OCI-LY3 (cell line): ENCODE data around the gene CLIP2.

Experiments
- CTCF ChIP-seq: fragments of 200-600, 300-600 bp; sonication (generic); IDR thresholded peaks from 2 replicates; pipeline ENCODE4 v1.5.1; 2014; ENCODE audit warnings: antibody characterized with exemption, low read length, low read depth
- EZH2phosphoT487 ChIP-seq: fragments of 200-600 bp; shearing (Covaris generic); IDR thresholded peaks from 2 replicates; pipeline ENCODE4 v1.6.1; 2018; ENCODE audit warnings: antibody characterized with exemption, mixed run types, low read depth

GRCh38 chr7:74360008-74360407, 70.8 kb downstream of the CLIP2 start:
- TF ChIP-seq CTCF, result no peak
- TF ChIP-seq EZH2phosphoT487, result no peak
